ENCODE results near the gene PKNOX2.

The PKNOX2 gene

DNA sequence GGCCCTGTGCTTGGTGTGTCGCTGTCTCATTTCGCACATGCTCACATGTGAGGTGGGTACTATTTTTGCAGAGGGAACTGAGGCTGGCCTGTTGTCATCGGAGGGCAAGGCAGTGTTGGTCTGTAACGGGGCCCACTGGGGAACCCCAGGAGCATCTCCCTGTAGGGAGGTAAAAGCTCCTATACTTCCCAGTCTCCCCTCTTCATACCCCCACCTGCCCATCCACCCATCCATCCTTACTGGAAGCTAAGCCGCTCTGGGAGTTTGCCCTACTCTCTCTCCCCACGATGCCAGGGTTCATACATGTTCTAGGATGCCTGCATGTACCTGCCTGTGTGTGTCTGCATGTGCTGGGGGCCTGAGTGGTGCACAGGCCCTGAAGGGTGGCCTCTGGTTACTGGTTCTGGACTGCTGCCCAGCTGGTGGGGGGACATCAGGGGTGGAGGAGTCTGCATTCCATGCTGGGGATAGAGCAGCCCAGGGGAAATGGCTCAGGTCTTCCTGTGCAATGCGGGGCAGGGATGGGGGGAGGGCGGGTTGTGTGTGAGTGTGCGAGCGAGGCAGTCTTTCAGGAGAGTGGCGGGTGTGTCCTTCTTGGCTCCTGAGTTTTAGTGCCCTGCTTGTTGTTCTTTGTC is 77.7 kb downstream of the PKNOX2 start:
- H3K9ac ChIP-seq (ENCODE audit: low read depth, low read length), result no peak overlapping the region
- H2AFZ ChIP-seq (ENCODE audit: low read depth, low read length), result no peak overlapping the region
- no peaks in the 10 kb centered on the region for H3K36me3 ChIP-seq (ENCODE audit: insufficient read depth, low read length)
- H4K20me1 ChIP-seq (ENCODE audit: insufficient read depth, low read length), result no peaks in the 10 kb centered on the region
- TF ChIP-seq, protein P1, sequence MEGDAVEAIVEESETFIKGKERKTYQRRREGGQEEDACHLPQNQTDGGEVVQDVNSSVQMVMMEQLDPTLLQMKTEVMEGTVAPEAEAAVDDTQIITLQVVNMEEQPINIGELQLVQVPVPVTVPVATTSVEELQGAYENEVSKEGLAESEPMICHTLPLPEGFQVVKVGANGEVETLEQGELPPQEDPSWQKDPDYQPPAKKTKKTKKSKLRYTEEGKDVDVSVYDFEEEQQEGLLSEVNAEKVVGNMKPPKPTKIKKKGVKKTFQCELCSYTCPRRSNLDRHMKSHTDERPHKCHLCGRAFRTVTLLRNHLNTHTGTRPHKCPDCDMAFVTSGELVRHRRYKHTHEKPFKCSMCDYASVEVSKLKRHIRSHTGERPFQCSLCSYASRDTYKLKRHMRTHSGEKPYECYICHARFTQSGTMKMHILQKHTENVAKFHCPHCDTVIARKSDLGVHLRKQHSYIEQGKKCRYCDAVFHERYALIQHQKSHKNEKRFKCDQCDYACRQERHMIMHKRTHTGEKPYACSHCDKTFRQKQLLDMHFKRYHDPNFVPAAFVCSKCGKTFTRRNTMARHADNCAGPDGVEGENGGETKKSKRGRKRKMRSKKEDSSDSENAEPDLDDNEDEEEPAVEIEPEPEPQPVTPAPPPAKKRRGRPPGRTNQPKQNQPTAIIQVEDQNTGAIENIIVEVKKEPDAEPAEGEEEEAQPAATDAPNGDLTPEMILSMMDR (IDR thresholded peaks at IDR 0.05; ENCODE audit: borderline replicate concordance, extremely low read depth, low read length, poor library complexity, severe bottlenecking), result no peak
- no peak for TF ChIP-seq EZH2 (IDR thresholded peaks at IDR 0.05; ENCODE audit: borderline replicate concordance, low read depth, low read length, severe bottlenecking)
- H3K79me2 ChIP-seq (ENCODE audit: insufficient read depth, low read length), result no peaks in the 10 kb centered on the region
- no peak overlapping the region for H3K4me3 ChIP-seq (ENCODE audit: low read depth in 1 of 2, low read length in 2 of 2)
- no peaks in the 10 kb centered on the region for H3K9me3 ChIP-seq (ENCODE audit: insufficient read depth, low read length, severe bottlenecking)
- no peak for DNase-seq
- H3K4me1 ChIP-seq (ENCODE audit: insufficient read depth, low read length), result no peaks in the 10 kb centered on the region
- no peak for ATAC-seq (ENCODE audit: insufficient read depth, low read depth)
- H3K27ac ChIP-seq (ENCODE audit: low read length), result no peak overlapping the region
- H3K27me3 ChIP-seq (ENCODE audit: insufficient read depth, low read length, poor library complexity), result peaks cover 10% of the 10 kb centered on the region
- no peak overlapping the region for H3K4me2 ChIP-seq (ENCODE audit: insufficient read depth, low read length)

DNA sequence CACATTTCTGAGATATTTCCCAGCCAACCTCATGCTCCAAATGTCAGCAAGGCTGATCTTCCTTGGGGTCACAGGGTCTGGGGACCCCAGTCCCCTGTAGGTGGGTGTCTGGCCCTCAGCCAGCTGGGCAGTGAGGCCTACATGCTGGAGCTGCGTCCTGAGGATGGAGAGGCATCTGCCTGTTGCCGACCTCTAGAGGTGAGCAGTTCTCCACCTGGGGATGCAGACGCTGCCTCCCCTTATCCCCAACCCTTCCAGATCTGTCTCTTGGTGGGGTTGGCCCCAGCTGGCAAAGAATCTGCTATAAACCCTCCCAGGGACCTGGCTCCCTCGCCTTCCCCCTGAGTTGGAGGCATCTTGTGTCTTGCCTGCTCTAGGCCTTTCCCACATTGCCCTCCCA is 79.6 kb downstream of the PKNOX2 start:
- no peaks in the 10 kb centered on the region for H4K20me1 ChIP-seq (ENCODE audit: insufficient read depth, low read length)
- no peak for ATAC-seq (ENCODE audit: insufficient read depth, low read depth)
- DNase-seq, result no peak
- no peaks in the 10 kb centered on the region for H3K36me3 ChIP-seq (ENCODE audit: insufficient read depth, low read length)
- H3K9ac ChIP-seq (ENCODE audit: low read depth, low read length), result no peak overlapping the region
- no peaks in the 10 kb centered on the region for H3K4me1 ChIP-seq (ENCODE audit: insufficient read depth, low read length)
- no peak overlapping the region for H3K4me3 ChIP-seq (ENCODE audit: low read depth in 1 of 2, low read length in 2 of 2)
- H3K27me3 ChIP-seq (ENCODE audit: insufficient read depth, low read length, poor library complexity), result peaks cover 10% of the 10 kb centered on the region
- no peak overlapping the region for H2AFZ ChIP-seq (ENCODE audit: low read depth, low read length)
- TF ChIP-seq, protein P1 (IDR thresholded peaks at IDR 0.05; ENCODE audit: borderline replicate concordance, extremely low read depth, low read length, poor library complexity, severe bottlenecking), result no peak
- no peak for TF ChIP-seq EZH2 (IDR thresholded peaks at IDR 0.05; ENCODE audit: borderline replicate concordance, low read depth, low read length, severe bottlenecking)
- H3K9me3 ChIP-seq (ENCODE audit: insufficient read depth, low read length, severe bottlenecking), result no peaks in the 10 kb centered on the region
- H3K4me2 ChIP-seq (ENCODE audit: insufficient read depth, low read length), result no peak overlapping the region
- no peaks in the 10 kb centered on the region for H3K79me2 ChIP-seq (ENCODE audit: insufficient read depth, low read length)
- no peak overlapping the region for H3K27ac ChIP-seq (ENCODE audit: low read length)

DNA sequence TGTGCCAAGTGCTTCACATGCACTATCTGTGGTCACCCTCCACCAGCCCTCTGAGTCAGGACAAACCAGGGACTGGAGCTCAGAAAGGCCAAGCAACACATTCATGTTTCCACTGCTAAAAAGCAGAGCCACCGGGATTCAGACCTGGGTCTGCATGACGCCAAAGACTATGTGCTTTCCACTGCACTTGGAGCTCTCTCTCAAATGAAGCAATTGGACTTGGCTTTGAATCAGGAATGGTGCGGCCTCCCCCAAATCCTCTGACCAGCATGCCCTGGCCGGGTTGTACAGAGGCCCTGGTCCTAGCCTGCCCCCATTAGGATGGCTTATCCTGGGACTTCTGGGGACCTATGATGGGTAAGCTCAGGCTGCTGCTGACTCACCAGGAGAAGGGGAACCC is 80.7 kb downstream of the PKNOX2 start:
- Histone ChIP-seq H3K4me2 (ENCODE audit: insufficient read depth, low read length) (no peak overlapping the region), H3K4me1 (ENCODE audit: insufficient read depth, low read length) (no peaks in the 10 kb centered on the region), H3K9me3 (ENCODE audit: insufficient read depth, low read length, severe bottlenecking) (no peaks in the 10 kb centered on the region), H3K27me3 (ENCODE audit: insufficient read depth, low read length, poor library complexity) (peaks cover 10% of the 10 kb centered on the region), H2AFZ (ENCODE audit: low read depth, low read length) (no peak overlapping the region), H3K4me3 (ENCODE audit: low read depth in 1 of 2, low read length in 2 of 2) (no peak overlapping the region), H3K79me2 (ENCODE audit: insufficient read depth, low read length) (no peaks in the 10 kb centered on the region), H4K20me1 (ENCODE audit: insufficient read depth, low read length) (no peaks in the 10 kb centered on the region), H3K27ac (ENCODE audit: low read length) (no peak overlapping the region), H3K9ac (ENCODE audit: low read depth, low read length) (no peak overlapping the region), H3K36me3 (ENCODE audit: insufficient read depth, low read length) (no peaks in the 10 kb centered on the region)
- TF ChIP-seq, protein P1 (IDR thresholded peaks at IDR 0.05; ENCODE audit: borderline replicate concordance, extremely low read depth, low read length, poor library complexity, severe bottlenecking), result no peak
- no peak for TF ChIP-seq EZH2 (IDR thresholded peaks at IDR 0.05; ENCODE audit: borderline replicate concordance, low read depth, low read length, severe bottlenecking)
- DNase-seq (no peak), ATAC-seq (ENCODE audit: insufficient read depth, low read depth) (no peak)
